DOHH2 (cell line): ENCODE results near the gene ZNF248.

Source experiments
- CTCF ChIP-seq: fragments of 200-600 bp; sonication (generic); IDR thresholded peaks from one replicate; pipeline ENCODE4 v1.5.1; 2014; ENCODE audit warnings: antibody characterized with exemption, mild to moderate bottlenecking, low read depth, low read length; ENCODE audit not compliant: poor library complexity, severe bottlenecking
- EZH2phosphoT487 ChIP-seq: fragments of 200-600 bp; sonication (generic); IDR thresholded peaks from 2 replicates; pipeline ENCODE4 v1.6.1; 2017; ENCODE audit warnings: borderline replicate concordance, mild to moderate bottlenecking, antibody characterized with exemption, low read length, moderate library complexity, mixed read lengths

GRCh38 chr10:37803269-37803668 lies 54.1 kb downstream of the ZNF248 start:
- TF ChIP-seq CTCF (no peak), EZH2phosphoT487 (no peak)
